ENCODE results near the gene BBS2.

BBS2 gene, protein sequence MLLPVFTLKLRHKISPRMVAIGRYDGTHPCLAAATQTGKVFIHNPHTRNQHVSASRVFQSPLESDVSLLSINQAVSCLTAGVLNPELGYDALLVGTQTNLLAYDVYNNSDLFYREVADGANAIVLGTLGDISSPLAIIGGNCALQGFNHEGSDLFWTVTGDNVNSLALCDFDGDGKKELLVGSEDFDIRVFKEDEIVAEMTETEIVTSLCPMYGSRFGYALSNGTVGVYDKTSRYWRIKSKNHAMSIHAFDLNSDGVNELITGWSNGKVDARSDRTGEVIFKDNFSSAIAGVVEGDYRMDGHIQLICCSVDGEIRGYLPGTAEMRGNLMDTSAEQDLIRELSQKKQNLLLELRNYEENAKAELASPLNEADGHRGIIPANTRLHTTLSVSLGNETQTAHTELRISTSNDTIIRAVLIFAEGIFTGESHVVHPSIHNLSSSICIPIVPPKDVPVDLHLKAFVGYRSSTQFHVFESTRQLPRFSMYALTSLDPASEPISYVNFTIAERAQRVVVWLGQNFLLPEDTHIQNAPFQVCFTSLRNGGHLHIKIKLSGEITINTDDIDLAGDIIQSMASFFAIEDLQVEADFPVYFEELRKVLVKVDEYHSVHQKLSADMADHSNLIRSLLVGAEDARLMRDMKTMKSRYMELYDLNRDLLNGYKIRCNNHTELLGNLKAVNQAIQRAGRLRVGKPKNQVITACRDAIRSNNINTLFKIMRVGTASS

DNA sequence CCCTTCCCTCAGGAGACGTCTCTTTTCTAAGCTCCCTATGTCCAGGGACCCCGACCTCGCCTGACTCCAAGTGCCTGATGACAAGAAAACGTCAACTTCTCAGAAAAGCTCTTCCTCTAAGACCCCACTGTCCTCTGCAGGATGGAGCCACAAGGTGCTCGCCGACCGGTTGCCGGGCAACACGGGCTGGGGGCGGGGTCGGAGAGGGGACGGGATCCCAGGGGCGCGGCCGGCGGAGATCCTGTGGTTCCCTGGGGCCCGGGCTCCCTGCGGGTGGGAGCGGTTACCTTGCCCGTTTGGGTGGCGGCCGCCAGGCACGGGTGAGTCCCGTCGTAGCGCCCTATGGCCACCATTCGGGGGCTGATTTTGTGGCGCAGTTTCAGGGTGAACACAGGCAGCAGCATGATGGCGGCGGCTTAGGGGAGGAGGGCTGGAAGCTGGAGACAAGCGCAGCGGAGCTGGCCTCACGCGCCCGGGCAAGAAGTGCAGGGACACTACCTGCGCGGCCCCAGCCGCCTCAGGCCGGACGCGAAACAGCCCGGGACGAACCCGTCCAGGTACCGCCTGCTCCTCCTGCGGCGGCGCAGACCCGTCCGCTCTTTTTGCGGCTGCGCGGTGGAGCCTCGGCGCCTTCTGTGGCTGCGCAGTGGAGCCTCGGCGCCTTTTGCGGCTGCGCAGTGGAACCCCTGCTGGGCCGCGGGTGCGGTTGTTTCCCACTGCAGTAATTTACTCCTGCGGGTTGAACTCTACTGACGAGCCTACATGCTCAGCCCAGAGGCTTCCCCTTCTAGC, at the start of gene BBS2:
TSS of gene BBS2 (minus strand) at position 566 of the 792 bp plus-strand sequence. CDS start at position 404, 162 bp downstream.
- DNase-seq = peak; percentile 81 to 97 (median 92)
- intact Hi-C loops (cut with DNase I) = loop anchor here (5.0 kb wide), 2 partner anchors 73 to 83 kb away; no protein-coding TSS in a partner anchor

DNA sequence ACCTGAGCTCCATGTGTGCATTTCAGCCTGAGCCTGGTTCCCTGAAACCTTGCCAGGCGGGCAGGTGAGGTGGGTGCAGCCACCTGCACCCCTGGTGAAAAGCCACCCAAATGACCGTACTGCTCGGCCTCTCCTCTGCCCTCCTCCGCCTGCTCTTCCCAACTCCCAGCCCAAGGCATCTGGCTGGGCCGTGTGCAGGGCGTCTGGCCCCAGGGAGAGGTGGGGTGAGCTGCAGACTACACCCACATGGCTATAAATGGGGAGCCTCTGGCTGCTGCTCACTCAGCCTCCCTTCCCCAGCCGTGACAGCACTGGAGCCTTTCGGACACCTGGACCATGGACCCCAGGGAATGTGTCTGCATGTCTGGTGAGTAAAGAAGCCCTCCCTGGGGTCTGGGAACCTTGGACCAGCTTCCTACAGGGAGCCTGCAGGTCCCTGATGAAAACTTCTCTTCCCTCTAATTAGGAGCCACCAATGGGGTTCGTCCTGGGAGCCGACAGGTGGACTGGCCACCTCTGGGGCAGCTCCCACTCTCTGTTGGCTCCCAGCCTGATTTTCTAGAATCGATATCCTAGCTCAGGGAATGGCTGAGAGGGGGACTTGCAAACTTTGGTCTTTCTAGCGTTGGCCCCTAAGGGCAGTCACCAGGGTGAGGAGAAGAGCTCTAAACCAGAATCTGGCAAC, 45.1 kb upstream of the BBS2 start, which contains the start of gene MT4:
TSS of gene MT4 (plus strand) at position 281 of the 685 bp plus-strand sequence. CDS start at position 337, 56 bp downstream.
- DNase-seq = peak in 1 of 42 donors; percentile 12
- intact Hi-C loops (cut with DNase I) = no loop called here

DNA sequence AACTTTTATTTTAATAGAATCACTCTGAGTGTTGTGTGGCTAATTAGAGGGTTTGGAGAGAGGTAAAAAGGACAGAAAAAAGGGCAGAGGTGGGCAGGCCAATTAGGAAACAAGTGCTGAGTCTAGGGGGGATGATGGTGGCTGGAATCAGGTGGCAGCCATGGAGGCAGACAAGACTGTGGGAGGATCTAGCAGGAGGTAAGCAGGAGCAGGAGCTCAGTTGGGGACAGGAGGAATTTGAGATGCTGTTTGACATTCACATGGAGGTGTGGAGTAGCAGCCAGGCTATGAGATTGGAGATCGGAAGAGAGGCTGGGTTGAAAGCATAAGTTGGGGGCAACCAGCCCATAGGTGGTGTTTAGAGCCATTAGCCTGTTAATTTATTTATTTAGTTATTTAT, 41.3 kb upstream of the BBS2 start:
- intact Hi-C loops (cut with DNase I) = no loop called here
- DNase-seq = peak in 1 of 42 donors; percentile 5

DNA sequence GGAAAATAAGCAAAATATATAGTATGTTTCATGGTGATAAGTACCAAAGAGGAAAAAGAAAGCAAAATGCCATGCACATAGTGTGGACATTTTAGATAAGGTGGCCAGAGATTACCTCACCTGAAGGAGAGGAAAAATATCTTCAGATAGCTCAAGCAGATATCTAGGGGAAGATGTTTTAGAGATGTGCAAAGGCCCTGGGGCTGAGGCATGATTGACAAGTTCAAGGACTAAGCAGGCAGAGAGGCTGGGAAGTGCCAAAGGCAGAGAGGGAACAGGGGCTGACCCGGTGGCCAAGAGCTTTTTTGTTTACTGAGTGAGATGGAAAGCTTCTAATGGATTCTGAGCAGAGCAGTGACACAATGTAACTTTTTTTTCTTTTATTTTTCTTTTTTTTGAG, 40.6 kb upstream of the BBS2 start:
- DNase-seq = peak in 1 of 42 donors; percentile 15
- intact Hi-C loops (cut with DNase I) = no loop called here

DNA sequence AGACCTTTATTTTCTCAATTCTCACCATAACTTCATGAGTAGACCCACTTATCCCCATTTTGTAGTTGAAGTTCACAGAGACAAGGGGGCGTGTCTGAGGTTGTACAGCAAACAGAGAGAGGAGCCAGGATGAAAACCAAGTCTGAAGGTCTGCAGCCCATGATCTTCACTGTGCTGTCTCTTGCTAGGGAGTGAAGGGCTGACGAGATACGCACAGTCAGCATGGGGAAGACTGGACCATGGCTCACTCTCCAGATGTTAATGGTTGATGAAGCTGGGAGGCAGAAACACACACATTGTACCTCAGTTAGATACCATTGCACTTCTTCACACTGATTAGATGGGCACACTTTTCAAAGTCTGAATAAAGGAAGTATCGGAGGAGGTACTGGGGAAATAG, 39.3 kb upstream of the BBS2 start:
- intact Hi-C loops (cut with DNase I) = no loop called here

DNA sequence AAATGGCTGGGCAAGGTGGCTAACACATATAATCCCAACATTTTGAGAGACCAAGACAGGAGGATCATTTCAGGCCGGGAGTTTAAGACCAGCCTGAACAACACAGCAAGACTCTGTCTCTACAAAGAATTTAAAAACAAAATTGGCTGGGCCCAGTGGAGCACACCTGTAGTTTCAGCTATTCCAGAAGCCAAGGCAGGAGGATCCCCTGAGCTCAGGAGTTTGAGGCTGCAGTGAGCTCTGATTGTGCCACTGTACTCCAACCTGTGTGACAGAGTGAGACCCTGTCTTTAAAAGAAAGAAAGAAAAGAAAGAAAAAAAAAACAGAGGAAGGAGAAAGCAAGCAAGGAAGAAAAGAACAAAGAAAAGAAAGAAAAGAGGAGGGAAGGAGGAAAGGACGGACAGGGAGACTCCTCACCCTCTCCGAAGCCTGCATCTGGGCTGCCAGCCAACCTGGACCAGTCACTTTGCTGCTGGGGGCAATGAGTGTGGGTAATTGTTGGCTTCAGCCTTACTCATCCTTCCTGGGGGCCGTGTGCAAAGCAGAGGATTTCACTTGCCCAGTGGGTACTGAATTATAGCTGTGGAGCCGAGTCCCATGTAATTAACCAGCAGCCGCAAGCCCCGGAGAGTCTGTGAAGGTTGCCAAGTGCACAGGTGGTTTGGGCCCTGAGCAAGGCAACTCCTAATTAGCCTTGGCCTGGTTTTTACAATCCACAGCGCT, 38.4 kb upstream of the BBS2 start:
- DNase-seq = peak; percentile 51 to 93 (median 80)
- intact Hi-C loops (cut with DNase I) = no loop called here

More for the DNA sequence above, 39.3 kb upstream of the BBS2 start:
- DNase-seq = peak in 1 of 42 donors; percentile 12

DNA sequence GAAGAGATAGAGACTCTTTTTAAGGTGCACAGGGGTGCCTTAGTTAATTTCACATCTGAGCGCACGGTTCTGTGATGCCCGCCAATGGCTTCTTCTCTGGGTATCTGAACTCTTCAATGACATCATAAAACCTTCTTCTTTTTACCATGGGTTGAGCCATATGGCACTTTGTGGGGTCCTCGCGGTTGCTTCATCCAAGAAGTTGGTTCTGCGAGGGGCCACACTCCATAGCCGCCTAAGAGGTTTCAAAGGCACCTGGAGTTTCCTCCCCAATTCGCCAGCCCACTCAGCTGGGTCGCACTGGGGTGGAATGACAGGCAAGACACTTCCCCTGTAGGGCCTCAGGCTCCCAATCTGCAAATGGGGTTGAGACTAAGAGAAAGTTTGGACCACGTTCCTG, 34.6 kb upstream of the BBS2 start:
- intact Hi-C loops (cut with DNase I) = no loop called here

DNA sequence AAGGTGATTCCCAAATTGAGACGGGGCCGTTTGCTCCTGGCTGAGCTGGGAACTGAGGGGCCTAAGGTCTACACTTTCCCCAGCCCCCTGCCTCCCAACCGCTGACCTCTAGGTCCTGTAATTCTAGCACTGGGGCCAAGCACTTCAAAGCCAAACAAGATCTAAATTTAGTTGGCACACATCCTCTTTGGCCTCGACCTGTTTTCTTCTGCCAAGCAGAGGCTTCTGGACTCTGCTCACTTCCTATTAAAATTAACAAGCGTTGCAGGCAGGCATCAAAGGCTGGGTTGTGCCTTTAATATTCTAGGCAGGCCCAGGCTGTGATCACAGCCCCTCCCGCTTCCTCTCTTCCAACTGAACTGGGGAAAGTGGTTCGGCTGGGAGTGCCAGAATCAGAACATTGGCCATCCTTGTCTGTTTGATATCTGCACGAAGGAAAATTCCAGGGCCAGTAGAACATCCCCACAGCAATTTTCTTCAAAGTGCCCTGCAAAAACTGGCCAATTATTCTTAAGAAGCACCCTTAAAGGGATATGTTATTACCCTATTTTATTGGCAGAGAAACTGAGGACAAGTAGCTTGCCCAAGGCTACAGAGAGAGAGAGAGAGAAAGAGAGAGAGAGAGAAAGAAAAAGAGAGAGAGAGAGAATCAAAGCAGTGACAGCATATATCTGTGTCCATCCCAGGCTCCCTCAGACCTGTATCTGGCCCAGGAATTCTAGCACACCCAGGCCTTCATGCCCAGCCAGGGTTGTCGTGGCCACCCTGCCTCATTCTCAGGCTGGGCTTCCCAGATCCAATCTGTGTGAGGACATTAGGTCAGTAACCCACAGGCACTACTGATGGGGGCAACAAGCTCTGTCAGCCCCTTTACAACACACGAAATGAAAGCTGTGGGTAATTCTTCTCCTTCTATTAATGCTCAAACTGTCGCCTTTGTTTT, 32.2 kb upstream of the BBS2 start:
- peak; percentile 50 to 93 (median 80) for DNase-seq
- intact Hi-C loops (cut with DNase I) = no loop called here

More for the DNA sequence above, 34.6 kb upstream of the BBS2 start:
- peak in 1 of 42 donors; percentile 2 for DNase-seq

DNA sequence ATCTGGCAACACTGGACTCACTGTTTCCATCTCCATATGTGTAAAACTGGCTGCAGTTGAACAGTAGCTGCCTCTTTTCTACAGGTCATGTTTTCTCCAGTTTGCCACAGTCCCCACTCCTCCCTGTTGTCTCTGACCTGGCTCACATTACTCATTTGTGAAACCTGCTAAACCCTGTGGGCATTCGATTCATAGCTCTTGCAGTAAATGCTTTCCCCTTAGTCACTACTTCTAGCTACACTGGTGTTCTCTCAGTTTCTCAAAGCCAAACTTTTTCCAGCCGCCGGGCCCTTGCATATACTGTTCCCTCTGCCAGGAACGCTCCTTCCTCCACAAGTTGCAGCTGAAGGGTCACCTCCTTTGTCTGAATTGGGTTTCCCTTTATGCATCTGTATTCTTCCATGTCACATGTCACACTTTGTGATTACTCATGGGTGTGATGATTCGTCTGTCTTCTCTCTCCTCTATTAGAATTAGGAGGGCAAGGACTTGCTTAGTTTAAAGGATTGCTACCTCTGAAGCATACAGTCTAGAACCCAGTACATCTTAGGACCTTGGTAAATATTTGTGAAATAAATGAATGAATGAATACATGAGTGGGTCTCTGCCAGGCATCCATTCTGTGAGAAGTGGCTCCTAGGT, 30.0 kb upstream of the BBS2 start:
- intact Hi-C loops (cut with DNase I) = no loop called here
- no peak for DNase-seq

DNA sequence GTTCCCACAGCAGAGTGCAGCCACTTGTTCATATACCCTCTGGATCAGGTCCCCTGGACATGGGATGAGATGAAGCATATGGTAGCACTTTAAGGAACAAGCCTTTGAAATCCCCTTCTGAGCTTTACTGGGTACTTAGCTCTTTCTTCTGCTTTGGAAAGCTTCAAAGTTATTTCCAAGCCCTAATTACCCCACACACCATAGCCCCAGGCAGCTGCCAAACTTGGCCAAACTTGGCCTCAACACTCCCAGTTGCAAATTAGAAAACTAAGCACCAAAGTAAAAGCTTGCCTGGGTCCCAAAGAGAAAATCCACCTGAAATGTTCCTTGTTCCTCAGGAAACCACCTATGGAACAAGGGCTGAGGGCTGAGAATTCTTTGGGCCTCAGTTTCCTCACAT, 29.3 kb upstream of the BBS2 start:
- peak in 1 of 42 donors; percentile 31 for DNase-seq
- intact Hi-C loops (cut with DNase I) = no loop called here

DNA sequence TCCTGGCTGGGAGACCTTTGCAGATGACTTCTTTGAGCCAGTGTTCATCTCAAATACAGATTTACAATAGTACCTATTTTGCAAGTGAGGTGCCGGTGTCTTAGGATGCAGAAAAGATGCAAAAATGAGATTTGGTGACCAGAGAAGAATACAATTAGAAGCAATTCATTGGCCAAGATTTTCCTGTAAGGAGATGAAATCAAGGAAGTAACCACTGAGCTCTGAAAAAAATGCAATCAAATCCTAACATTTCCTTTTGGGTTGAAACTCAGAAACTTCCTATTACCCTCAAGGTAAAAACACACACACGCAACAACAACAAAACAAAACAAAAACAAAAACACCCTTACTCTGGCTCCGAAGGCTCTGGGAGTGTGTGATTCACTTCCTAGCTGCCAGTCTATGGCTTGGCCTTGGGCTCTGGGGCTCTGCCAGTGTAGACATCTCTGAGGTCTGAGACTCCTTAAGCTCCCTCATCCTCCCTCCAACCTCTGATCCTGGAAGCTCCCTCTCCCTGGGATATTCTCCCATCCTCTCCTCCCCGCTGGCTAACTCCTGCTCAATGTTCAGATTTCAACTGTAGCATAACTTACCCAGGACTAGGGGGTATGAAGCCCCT, 28.2 kb upstream of the BBS2 start:
- intact Hi-C loops (cut with DNase I) = no loop called here
- peak in 11 of 42 donors; percentile 19 to 68 (median 36) for DNase-seq

DNA sequence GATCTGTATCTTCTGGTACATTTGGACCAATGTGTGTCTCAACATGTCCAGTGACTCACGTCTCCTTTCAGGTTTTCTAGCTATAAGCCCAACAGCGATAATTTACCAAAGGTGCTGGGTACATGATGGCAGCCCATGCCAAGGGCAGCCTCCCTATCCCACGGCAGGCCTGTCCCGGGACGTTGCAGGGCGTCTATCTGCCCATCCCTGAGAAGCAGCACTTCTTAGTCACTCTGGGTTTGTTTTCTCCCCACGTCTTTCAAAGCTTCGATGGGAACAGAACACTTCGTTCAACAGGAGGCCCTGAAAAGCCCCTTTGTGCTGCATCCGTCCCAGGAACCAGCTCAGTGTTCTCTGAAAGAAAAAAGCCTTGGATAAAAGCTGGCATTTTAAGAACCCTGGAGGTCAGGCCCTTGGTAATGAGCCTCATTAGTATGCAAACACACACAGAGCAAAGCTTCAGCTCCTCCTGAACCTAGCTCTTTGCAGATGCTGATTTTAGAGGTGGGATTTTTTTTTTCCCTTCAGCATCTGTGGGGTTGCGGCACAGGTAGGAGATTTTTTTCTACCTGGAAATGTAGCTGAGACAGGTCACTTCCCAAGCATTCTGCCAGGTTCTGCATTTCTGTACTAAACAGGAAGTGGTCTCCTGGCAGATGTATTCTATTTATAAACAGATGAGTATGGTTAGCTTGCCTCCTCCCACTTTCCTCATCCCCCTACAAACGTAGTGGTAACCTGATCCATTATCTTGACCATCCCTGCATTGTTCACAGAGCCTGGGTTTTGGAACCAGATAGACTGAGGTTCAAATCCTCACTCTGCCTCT, 27.5 kb upstream of the BBS2 start:
- peak; percentile 44 to 93 (median 80) for DNase-seq
- intact Hi-C loops (cut with DNase I) = no loop called here

DNA sequence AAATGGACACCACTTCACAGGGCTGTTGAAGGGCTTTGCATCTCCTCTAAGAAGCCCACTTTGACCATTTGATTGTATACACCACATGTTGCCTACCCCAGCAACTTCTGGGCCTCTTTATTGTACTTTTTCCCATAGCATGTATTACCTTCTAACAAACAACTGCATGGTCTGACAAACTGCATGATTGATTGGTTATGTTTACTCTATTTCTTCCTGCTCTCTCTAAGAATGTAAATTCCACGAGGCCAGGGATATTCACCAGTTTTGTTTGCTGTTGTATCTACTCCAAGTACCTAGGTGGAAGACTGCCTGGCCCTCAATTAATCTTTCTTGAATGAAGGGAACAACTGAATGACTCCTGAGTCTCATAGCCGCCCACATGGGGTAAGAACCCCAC, 22.2 kb upstream of the BBS2 start:
- DNase-seq = no peak
- intact Hi-C loops (cut with DNase I) = no loop called here

DNA sequence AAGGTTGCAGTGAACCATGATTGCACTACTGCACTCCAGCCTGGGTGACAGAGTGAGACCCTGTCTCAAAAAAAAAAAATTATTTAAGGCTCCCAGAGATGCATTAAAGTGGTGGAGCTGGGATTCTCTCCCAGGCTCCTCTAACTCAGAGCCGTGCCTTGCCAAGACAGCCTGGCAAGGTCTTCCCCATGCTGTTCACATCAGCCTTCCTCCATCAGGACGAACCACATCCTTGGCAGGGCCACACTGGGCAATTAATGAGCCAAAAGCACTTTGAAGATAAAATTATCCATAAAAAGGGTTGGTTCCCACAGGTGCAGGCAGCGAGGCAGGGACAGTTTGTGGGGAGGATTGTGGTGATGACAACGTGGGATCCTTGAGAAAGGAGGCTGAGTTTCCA, 19.8 kb upstream of the BBS2 start:
- peak in 1 of 42 donors; percentile 36 for DNase-seq
- intact Hi-C loops (cut with DNase I) = no loop called here

DNA sequence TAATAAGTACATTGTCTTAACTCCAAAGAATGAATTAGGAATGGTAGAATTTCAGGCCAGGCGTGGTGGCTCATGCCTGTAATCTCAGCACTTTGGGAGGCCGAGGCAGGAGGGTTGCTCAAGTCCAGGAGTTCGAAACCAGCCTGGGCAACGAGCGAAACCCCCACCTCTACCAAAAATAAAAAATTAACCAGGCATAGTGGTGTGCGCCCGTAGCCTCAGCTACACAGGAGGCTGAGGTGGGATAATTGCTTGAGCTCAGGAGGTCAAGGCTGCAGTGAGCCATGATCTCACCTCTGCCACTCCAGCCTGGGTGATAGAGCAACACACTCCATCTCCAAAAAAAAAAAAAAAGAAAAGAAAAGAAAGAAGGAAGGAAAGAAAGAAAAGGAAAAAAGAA, 18.5 kb upstream of the BBS2 start:
- intact Hi-C loops (cut with DNase I) = no loop called here
- no peak for DNase-seq

Measured in head of caudate nucleus (tissue), 42 donors.